ENCODE data around the gene SELE. TPM values are rescaled to one million over a fixed set of nuclear protein-coding genes. Genes with fewer than 3 reads are reported as not detected.

The SELE gene
- total and polyA plus RNA-seq, 2 of the 8 experiments (the other 6 are each of a cell fraction or from before 2014, with no cell fraction given): not detected

- CTCF ChIA-PET (ENCODE audit: partially characterized antibody): interaction anchor here (1.0 to 2.3 kb wide), 4 partner anchors 22 to 79 kb away, joined by 3 to 6 read pairs (median 4); no protein-coding TSS in a partner anchor
- FAIRE-seq: no peak
- no peak overlapping the region for H2AK5ac ChIP-seq (ENCODE audit: low read depth, low read length)
These were observed 53.4 kb downstream of the SELE start for GRCh38 chr1:169680377-169681019.

More at GRCh38 chr1:169680377-169681019, 53.4 kb downstream of the SELE start:
- no peak overlapping the region for H4K8ac ChIP-seq (ENCODE audit: extremely low read depth, insufficient read depth, low read length)
- TF ChIP-seq KDM1A (IDR thresholded peaks at IDR 0.05; ENCODE audit: borderline replicate concordance, low read length) (no peak), SP1 (IDR thresholded peaks at IDR 0.05; ENCODE audit: low read depth, low read length) (no peak), ZNF274 (IDR thresholded peaks at IDR 0.05; ENCODE audit: borderline replicate concordance, extremely low read depth, low read length) (no peak), TBP (IDR thresholded peaks at IDR 0.05; ENCODE audit: low read depth, low read length) (no peak), CHD2 (IDR thresholded peaks at IDR 0.05; ENCODE audit: low read length) (no peak), EZH2 (IDR thresholded peaks at IDR 0.05; ENCODE audit: low read depth, low read length, severe bottlenecking) (no peak), TAF1 (IDR thresholded peaks at IDR 0.05; ENCODE audit: low read depth, low read length) (no peak), CBX5 (IDR thresholded peaks at IDR 0.05; ENCODE audit: low read depth, low read length) (no peak)
- peaks cover 3 to 4% of the 10 kb centered on the region in 2 experiments; a peak in 2 of 4 replicates for H3K9me3 ChIP-seq (ENCODE audit: insufficient read depth in 2 of 2, low read depth in 1 of 2, low read length in 1 of 2)
- H2BK120ac ChIP-seq (replicated peaks; ENCODE audit: low read depth, low read length): no peak overlapping the region
- no peak overlapping the region for H3K4me2 ChIP-seq (ENCODE audit: insufficient read depth in 1 of 2, low read depth in 2 of 2, low read length in 2 of 2)
- no peak overlapping the region for H2AFZ ChIP-seq (ENCODE audit: low read length)
- H3K79me2 ChIP-seq (ENCODE audit: control insufficient read depth in 1 of 2, insufficient read depth in 2 of 2, low read length in 2 of 2): no peaks in the 10 kb centered on the region
- H3K27me3 ChIP-seq (replicated peaks in 1 of 4; ENCODE audit: control insufficient read depth in 3 of 4, extremely low read depth in 1 of 4, insufficient read depth in 3 of 4, low read length in 3 of 4): peaks cover 43 to 67% (median 51%) of the 10 kb centered on the region in 4 experiments
- H3K4me3 ChIP-seq (ENCODE audit: extremely low read depth in 1 of 4, insufficient read depth in 2 of 4, low read depth in 3 of 4, low read length in 4 of 4): no peak overlapping the region
- POLR2A ChIA-PET (ENCODE audit: partially characterized antibody): no interaction called here
- no peak overlapping the region for H3K9ac ChIP-seq (replicated peaks in 1 of 4; ENCODE audit: extremely low read depth in 1 of 4, low read depth in 3 of 4, low read length in 3 of 4)
- no peak overlapping the region for H2BK12ac ChIP-seq (ENCODE audit: low read depth, low read length)
- no peak overlapping the region for H4K5ac ChIP-seq (ENCODE audit: insufficient read length, low read depth, low read length)
- no peak overlapping the region for H2BK15ac ChIP-seq (ENCODE audit: low read length)
- no peak overlapping the region for H3K27ac ChIP-seq (ENCODE audit: low read depth, low read length)
- no peak overlapping the region for H2BK20ac ChIP-seq (ENCODE audit: low read length)
- H3K18ac ChIP-seq (ENCODE audit: extremely low read depth, low read length): no peak overlapping the region
- no peaks in the 10 kb centered on the region for H3K23me2 ChIP-seq (ENCODE audit: low read depth, low read length)
- DNase-seq (ENCODE audit: low read depth in 1 of 2, low spot score in 2 of 2): no peak
- H3K4ac ChIP-seq (replicated peaks; ENCODE audit: insufficient read length, low read depth, low read length): no peak overlapping the region
- H3K14ac ChIP-seq (ENCODE audit: insufficient read length): no peak overlapping the region
- no peak overlapping the region for H3K23ac ChIP-seq (ENCODE audit: insufficient read length)
- H3K4me1 ChIP-seq (replicated peaks in 1 of 4; ENCODE audit: control insufficient read depth in 3 of 4, insufficient read depth in 4 of 4, low read length in 3 of 4): peaks cover 0 to 4% (median 2%) of the 10 kb centered on the region in 4 experiments; a peak in 1 of 7 replicates
- no peak overlapping the region for H3K56ac ChIP-seq (replicated peaks; ENCODE audit: insufficient read length, low read depth, low read length)
- no peak overlapping the region for H2BK5ac ChIP-seq (ENCODE audit: low read depth, low read length)
- no peaks in the 10 kb centered on the region for H4K20me1 ChIP-seq (replicated peaks in 1 of 2; ENCODE audit: control insufficient read depth in 1 of 2, insufficient read depth in 2 of 2, low read length in 2 of 2)
- H4K91ac ChIP-seq (replicated peaks; ENCODE audit: insufficient read length, low read length): no peak overlapping the region
- peaks cover 0 to 6% (median 0%) of the 10 kb centered on the region in 4 experiments; a peak in 1 of 8 replicates for H3K36me3 ChIP-seq (ENCODE audit: control insufficient read depth in 2 of 4, insufficient read depth in 4 of 4, low read length in 3 of 4)
- H3K79me1 ChIP-seq (ENCODE audit: low read depth, low read length): no peaks in the 10 kb centered on the region
- 76% methylated on average over 6 of the region's 6 CpGs; no CpG with 5 or more reads in 1 of the 2 experiments for WGBS, 2 experiments (ENCODE audit: extremely low coverage in 1 of 2, insufficient coverage in 1 of 2, insufficient read length in 1 of 2, insufficient replicate concordance in 2 of 2, low coverage in 1 of 2, low lambda C conversion rate in 2 of 2, missing lambda C conversion rate in 1 of 2)
